SW480 (cell line): ENCODE measurements around the gene GGT7.
"Not testable (repeated sequence)": the region's sequence is repeated elsewhere in the genome, so short reads cannot be mapped to it uniquely, and the experiment has no call there.

Source experiments
- DNase-seq: peaks from one replicate; pipeline ENCODE4 v3.0.0-alpha.2; 2016; ENCODE audit warnings: low spot score

The GGT7 gene

GRCh38 chr20:34848597-34848996, 24.1 kb downstream of the GGT7 start:
- DNase-seq: no peak

GRCh38 chr20:34843421-34843820, 29.2 kb downstream of the GGT7 start:
- peak; percentile 81 for DNase-seq

GRCh38 chr20:34842143-34842542, 30.5 kb downstream of the GGT7 start:
- DNase-seq: no peak

GRCh38 chr20:34834459-34834893, 38.2 kb downstream of the GGT7 start:
- DNase-seq: peak; percentile 67

GRCh38 chr20:34831936-34832335, 40.7 kb downstream of the GGT7 start:
- DNase-seq: no peak

- no peak for DNase-seq
Measured at GRCh38 chr20:34829191-34829590, 43.5 kb downstream of the GGT7 start.

- peak; percentile 88 for DNase-seq
Measured at GRCh38 chr20:34825530-34826362, 46.9 kb downstream of the GGT7 start, which contains the start of gene NCOA6. Gene NCOA6 (minus strand): TSS chr20:34825651. CDS start chr20:34782355, 43,296 bp downstream.

GRCh38 chr20:34824806-34825529, 47.7 kb downstream of the GGT7 start:
- DNase-seq: peak; percentile 63

- DNase-seq: peak; percentile 93
Measured at GRCh38 chr20:34824452-34824805, 48.2 kb downstream of the GGT7 start.

GRCh38 chr20:34824026-34824425, 48.6 kb downstream of the GGT7 start:
- no peak for DNase-seq

GRCh38 chr20:34820805-34821578, 51.7 kb downstream of the GGT7 start:
- no peak for DNase-seq

- no peak for DNase-seq
Measured at GRCh38 chr20:34817801-34818200, 54.9 kb downstream of the GGT7 start.

- no peak for DNase-seq
Measured at GRCh38 chr20:34817072-34817471, 55.6 kb downstream of the GGT7 start.

GRCh38 chr20:34815636-34816035, 57.0 kb downstream of the GGT7 start:
- no peak for DNase-seq

- no peak for DNase-seq
Measured at GRCh38 chr20:34808583-34808982, 64.1 kb downstream of the GGT7 start.

GRCh38 chr20:34807944-34808465, 64.7 kb downstream of the GGT7 start:
- DNase-seq: not testable (repeated sequence)

- DNase-seq: no peak
Measured at GRCh38 chr20:34806255-34806654, 66.4 kb downstream of the GGT7 start.

GRCh38 chr20:34798871-34799270, 73.8 kb downstream of the GGT7 start:
- no peak for DNase-seq

- DNase-seq: no peak
Measured at GRCh38 chr20:34798328-34798727, 74.3 kb downstream of the GGT7 start.

GRCh38 chr20:34797012-34797995, 75.4 kb downstream of the GGT7 start:
- no peak for DNase-seq
